CD14-positive monocyte (primary cell): ENCODE measurements around the gene ZNF362. TPM values are rescaled to one million over a fixed set of nuclear protein-coding genes. Genes with fewer than 3 reads are reported as not detected.

Source experiments
- DNase-seq, 3 donors: peaks; one replicate each; pipeline ENCODE4 v3.0.0-alpha.2; 2011 to 2022
- H2AFZ ChIP-seq: 2 replicates; pipeline ENCODE4 v1.6.0; 2012; ENCODE audit warnings: mild to moderate bottlenecking, low read depth, low read length, inconsistent platforms; ENCODE audit not compliant: insufficient read depth, poor library complexity, severe bottlenecking
- H3K27ac ChIP-seq, 2 donors: 1 replicate in 1 of 2; 2 replicates in 1 of 2; pipeline ENCODE4 v1.5.1; 2012 to 2013; ENCODE audit warnings: low read length in 2 of 2, control low read depth in 1 of 2, inconsistent platforms in 1 of 2, low read depth in 1 of 2, mild to moderate bottlenecking in 1 of 2
- H3K27me3 ChIP-seq, 2 donors: one replicate each; pipeline versions ENCODE4 v1.6.0 to v1.6.1; 2011 to 2013; ENCODE audit warnings: low read length in 2 of 2; ENCODE audit not compliant: control insufficient read depth in 2 of 2, insufficient read depth in 2 of 2
- H3K36me3 ChIP-seq, 2 donors: replicated peaks in 1 of 2; 1 replicate in 1 of 2; 2 replicates in 1 of 2; pipeline versions ENCODE4 v1.5.1 to v1.6.1; 2012 to 2013; ENCODE audit warnings: low read length in 2 of 2, control low read depth in 1 of 2, inconsistent platforms in 1 of 2, mild to moderate bottlenecking in 1 of 2; ENCODE audit not compliant: insufficient read depth in 2 of 2, control insufficient read depth in 1 of 2
- H3K4me1 ChIP-seq, 2 donors: 1 replicate in 1 of 2; 2 replicates in 1 of 2; pipeline versions ENCODE4 v1.5.1 to v1.6.1; 2012 to 2013; ENCODE audit warnings: low read length in 2 of 2, control low read depth in 1 of 2, inconsistent platforms in 1 of 2, mild to moderate bottlenecking in 1 of 2, moderate library complexity in 1 of 2; ENCODE audit not compliant: insufficient read depth in 2 of 2, control insufficient read depth in 1 of 2
- H3K4me2 ChIP-seq: replicated peaks from 2 replicates; pipeline ENCODE3; 2012; ENCODE audit warnings: low read length, moderate library complexity, mild to moderate bottlenecking; ENCODE audit not compliant: poor library complexity, severe bottlenecking; ENCODE audit errors: extremely low read depth
- H3K4me3 ChIP-seq, 3 experiments: fragments of 200-600 bp in 1 of 3; sonication (generic) in 1 of 3; replicated peaks in 1 of 3; 1 replicate in 2 of 3; 2 replicates in 1 of 3; pipeline ENCODE4 v1.5.1; 2011 to 2013; ENCODE audit warnings: low read length in 3 of 3, mild to moderate bottlenecking in 3 of 3, control low read depth in 2 of 3, low read depth in 2 of 3, inconsistent platforms in 1 of 3, moderate library complexity in 1 of 3
- H3K79me2 ChIP-seq: 2 replicates; pipeline ENCODE4 v1.6.0; 2012; ENCODE audit warnings: mild to moderate bottlenecking, control low read depth, inconsistent platforms, low read length, moderate library complexity; ENCODE audit not compliant: insufficient read depth
- H3K9ac ChIP-seq: 2 replicates; pipeline ENCODE4 v1.6.0; 2017; ENCODE audit warnings: low read length, mild to moderate bottlenecking; ENCODE audit not compliant: insufficient read depth, poor library complexity, severe bottlenecking
- H3K9me3 ChIP-seq, 2 donors: replicated peaks in 1 of 2; 1 replicate in 1 of 2; 2 replicates in 1 of 2; pipeline versions ENCODE4 v1.5.1 to v1.6.1; 2012 to 2013; ENCODE audit warnings: low read length in 2 of 2, control low read depth in 1 of 2; ENCODE audit not compliant: control insufficient read depth in 1 of 2, insufficient read depth in 1 of 2
- H4K20me1 ChIP-seq: 2 replicates; pipeline ENCODE4 v1.6.0; 2012; ENCODE audit warnings: mild to moderate bottlenecking, low read length, control low read depth, moderate library complexity; ENCODE audit not compliant: insufficient read depth
- H3K27ac Mint-ChIP-seq, 7 donors: one replicate each; pipeline ENCODE4 v1.8.0; 2020; ENCODE audit warnings: mild to moderate bottlenecking in 7 of 7, mixed read lengths in 7 of 7, moderate library complexity in 6 of 7, inconsistent platforms in 2 of 7
- H3K27me3 Mint-ChIP-seq, 3 donors: one replicate each; pipeline ENCODE4 v1.8.0; 2021 to 2022; ENCODE audit warnings: low read depth in 3 of 3, mild to moderate bottlenecking in 3 of 3, mixed read lengths in 3 of 3, moderate library complexity in 3 of 3, inconsistent platforms in 1 of 3
- H3K36me3 Mint-ChIP-seq, 2 donors: one replicate each; pipeline ENCODE4 v1.8.0; 2020; ENCODE audit warnings: mixed read lengths in 2 of 2, inconsistent platforms in 1 of 2, mild to moderate bottlenecking in 1 of 2
- H3K4me1 Mint-ChIP-seq: one replicate; pipeline ENCODE4 v1.8.0; 2020; ENCODE audit warnings: mild to moderate bottlenecking, mixed read lengths
- H3K4me3 Mint-ChIP-seq, 2 donors: one replicate each; pipeline ENCODE4 v1.8.0; 2020; ENCODE audit warnings: mild to moderate bottlenecking in 2 of 2, mixed read lengths in 2 of 2, moderate library complexity in 1 of 2
- H3K9me3 Mint-ChIP-seq, 7 donors: one replicate each; pipeline ENCODE4 v1.8.0; 2020 to 2022; ENCODE audit warnings: mixed read lengths in 7 of 7, mild to moderate bottlenecking in 6 of 7, moderate library complexity in 6 of 7, inconsistent platforms in 2 of 7
- CTCF ChIP-seq: fragments of 200-600 bp; IDR thresholded peaks from one replicate; pipeline ENCODE4 v1.8.0; 2022; ENCODE audit warnings: antibody characterized with exemption, mild to moderate bottlenecking
- WGBS: methylation state at CpG from one replicate; pipeline ENCODE4 v1.1.5; 2013; ENCODE audit warnings: missing lambda C conversion rate; ENCODE audit not compliant: insufficient coverage; 5-methylcytosine and 5-hydroxymethylcytosine counted together
- intact Hi-C, 2 donors: fragments of 100-400 bp; cut with micrococcal nuclease; formaldehyde crosslinking; loops; one replicate each; pipeline versions ENCODE4 v1.15.0 to v1.15.1; 2023
- polyA plus RNA-seq, 3 donors: library from polyadenylated mRNA; depleted of rRNA in 1 of 3; unstranded in 2 of 3; stranded (reverse) in 1 of 3; fragments of 300-500 nt in 2 of 3; fragments of >200 nt in 1 of 3; fragmentation: Illumina TruSeq in 2 of 3; gene quantifications; 1 replicate in 2 of 3; 2 replicates in 1 of 3; pipeline ENCODE4 v1.2.3, GENCODE V29; 2012 to 2021

Gene ZNF362
- polyA plus RNA-seq, 3 donors: 11.4 to 18.9 (median 13.5) TPM

- Mint-ChIP-seq H3K27me3 (peaks cover 0 to 1% (median 0%) of the 10 kb centered on the region in 3 donors), H3K36me3 (peaks cover 8 to 29% of the 10 kb centered on the region in 2 donors), H3K4me3 (no peak overlapping the region), H3K27ac (no peak overlapping the region), H3K9me3 (no peaks in the 10 kb centered on the region), H3K4me1 (peaks cover 22% of the 10 kb centered on the region)
- peaks cover 6 to 28% of the 10 kb centered on the region in 2 donors for H3K36me3 ChIP-seq
- no peaks in the 10 kb centered on the region for H3K27me3 ChIP-seq
- H3K4me1 ChIP-seq: no peaks in the 10 kb centered on the region
- H3K4me2 ChIP-seq: no peak overlapping the region
- TF ChIP-seq CTCF: no peak
- H2AFZ ChIP-seq: no peak overlapping the region
- peaks cover 85% of the 10 kb centered on the region for H3K79me2 ChIP-seq
- WGBS: 90% methylated on average over 1 of the region's 5 CpGs
- intact Hi-C loops: no loop called here
- H3K9ac ChIP-seq: no peak overlapping the region
- H3K27ac ChIP-seq: no peak overlapping the region
- no peak overlapping the region for H3K4me3 ChIP-seq
- no peaks in the 10 kb centered on the region for H3K9me3 ChIP-seq
- no peak for DNase-seq
- peaks cover 99% of the 10 kb centered on the region for H4K20me1 ChIP-seq
Observed at GRCh38 chr1:33263890-33264504, 7.7 kb downstream of the ZNF362 start.

GRCh38 chr1:33265780-33266605, 9.7 kb downstream of the ZNF362 start:
- intact Hi-C loops: no loop called here
- Histone ChIP-seq H3K27me3 (no peaks in the 10 kb centered on the region), H3K4me1 (no peaks in the 10 kb centered on the region), H4K20me1 (peaks cover 99% of the 10 kb centered on the region), H3K79me2 (peaks cover 65% of the 10 kb centered on the region), H2AFZ (no peak overlapping the region), H3K9ac (no peak overlapping the region), H3K4me3 (no peak overlapping the region), H3K27ac (no peak overlapping the region), H3K36me3 (peaks cover 12 to 43% of the 10 kb centered on the region in 2 donors), H3K9me3 (no peaks in the 10 kb centered on the region), H3K4me2 (no peak overlapping the region)
- no peak for TF ChIP-seq CTCF
- WGBS: 97% methylated on average over 10 of the region's 10 CpGs
- H3K27ac Mint-ChIP-seq: peak overlapping the region in 1 of 7 donors; percentile 43
- peaks cover 0 to 1% (median 1%) of the 10 kb centered on the region in 3 donors for H3K27me3 Mint-ChIP-seq
- H3K9me3 Mint-ChIP-seq: no peaks in the 10 kb centered on the region
- H3K36me3 Mint-ChIP-seq: peaks cover 22 to 41% of the 10 kb centered on the region in 2 donors
- H3K4me3 Mint-ChIP-seq: no peak overlapping the region
- no peak for DNase-seq
- peaks cover 8% of the 10 kb centered on the region for H3K4me1 Mint-ChIP-seq
